IPS-20b (cell line): Measurements from ENCODE around the gene LRBA.

ENCODE experiments used
- H3K27ac ChIP-seq: one replicate; pipeline ENCODE4 v1.5.1; 2013; ENCODE audit warnings: low read length
- H3K27me3 ChIP-seq: 2 replicates; pipeline ENCODE4 v1.6.1; 2013; ENCODE audit warnings: mild to moderate bottlenecking, low read length, inconsistent platforms; ENCODE audit not compliant: insufficient read depth
- H3K36me3 ChIP-seq: 2 replicates; pipeline ENCODE4 v1.6.1; 2013; ENCODE audit warnings: low read depth, mild to moderate bottlenecking, inconsistent platforms, low read length, moderate library complexity; ENCODE audit not compliant: insufficient read depth
- H3K4me1 ChIP-seq: 2 replicates; pipeline ENCODE4 v1.6.1; 2013; ENCODE audit warnings: mild to moderate bottlenecking, control low read depth, inconsistent platforms, low read length, moderate library complexity; ENCODE audit not compliant: insufficient read depth
- H3K4me3 ChIP-seq: 2 replicates; pipeline ENCODE4 v1.5.1; 2013; ENCODE audit warnings: mild to moderate bottlenecking, low read length, inconsistent platforms
- H3K9ac ChIP-seq: 2 replicates; pipeline ENCODE4 v1.6.1; 2013; ENCODE audit warnings: low read depth, mild to moderate bottlenecking, inconsistent platforms, low read length, moderate library complexity
- H3K9me3 ChIP-seq: 2 replicates; pipeline ENCODE4 v1.6.1; 2013; ENCODE audit warnings: mild to moderate bottlenecking, low read depth, low read length, inconsistent platforms; ENCODE audit not compliant: insufficient read depth

Gene LRBA

GRCh38 chr4:150462743-150463142 lies 552.3 kb downstream of the LRBA start:
- Histone ChIP-seq H3K27ac (no peak overlapping the region), H3K9me3 (no peaks in the 10 kb centered on the region), H3K9ac (no peak overlapping the region), H3K4me3 (no peak overlapping the region), H3K36me3 (no peaks in the 10 kb centered on the region), H3K4me1 (no peaks in the 10 kb centered on the region), H3K27me3 (no peaks in the 10 kb centered on the region)

GRCh38 chr4:150461957-150462356 lies 553.1 kb downstream of the LRBA start:
- Histone ChIP-seq H3K27ac (no peak overlapping the region), H3K36me3 (no peaks in the 10 kb centered on the region), H3K27me3 (no peaks in the 10 kb centered on the region), H3K9me3 (no peaks in the 10 kb centered on the region), H3K9ac (no peak overlapping the region), H3K4me3 (no peak overlapping the region), H3K4me1 (no peaks in the 10 kb centered on the region)

- Histone ChIP-seq H3K9ac (no peak overlapping the region), H3K36me3 (no peaks in the 10 kb centered on the region), H3K4me1 (no peaks in the 10 kb centered on the region), H3K4me3 (no peak overlapping the region), H3K27me3 (no peaks in the 10 kb centered on the region), H3K9me3 (no peaks in the 10 kb centered on the region), H3K27ac (no peak overlapping the region)
Observed at GRCh38 chr4:150457802-150458201, 557.3 kb downstream of the LRBA start.

GRCh38 chr4:150451883-150452282 lies 563.2 kb downstream of the LRBA start:
- Histone ChIP-seq H3K4me1 (no peaks in the 10 kb centered on the region), H3K9me3 (no peaks in the 10 kb centered on the region), H3K27me3 (no peaks in the 10 kb centered on the region), H3K4me3 (no peak overlapping the region), H3K27ac (no peak overlapping the region), H3K9ac (no peak overlapping the region), H3K36me3 (no peaks in the 10 kb centered on the region)

- Histone ChIP-seq H3K27ac (no peak overlapping the region), H3K36me3 (no peaks in the 10 kb centered on the region), H3K9ac (no peak overlapping the region), H3K9me3 (no peaks in the 10 kb centered on the region), H3K27me3 (no peaks in the 10 kb centered on the region), H3K4me3 (no peak overlapping the region), H3K4me1 (no peaks in the 10 kb centered on the region)
Observed at GRCh38 chr4:150447356-150447755, 567.7 kb downstream of the LRBA start.

GRCh38 chr4:150439451-150439933 lies 575.6 kb downstream of the LRBA start:
- H3K27me3 ChIP-seq, result no peaks in the 10 kb centered on the region
- no peaks in the 10 kb centered on the region for H3K36me3 ChIP-seq
- H3K9me3 ChIP-seq, result no peaks in the 10 kb centered on the region
- H3K4me3 ChIP-seq, result no peak overlapping the region
- no peaks in the 10 kb centered on the region for H3K4me1 ChIP-seq
- no peak overlapping the region for H3K9ac ChIP-seq
- no peak overlapping the region for H3K27ac ChIP-seq

- Histone ChIP-seq H3K9me3 (no peaks in the 10 kb centered on the region), H3K36me3 (no peaks in the 10 kb centered on the region), H3K4me1 (no peaks in the 10 kb centered on the region), H3K9ac (no peak overlapping the region), H3K27me3 (no peaks in the 10 kb centered on the region), H3K27ac (no peak overlapping the region), H3K4me3 (no peak overlapping the region)
Observed at GRCh38 chr4:150436598-150437370, 578.3 kb downstream of the LRBA start.

GRCh38 chr4:150431221-150431620 lies 583.9 kb downstream of the LRBA start:
- no peak overlapping the region for H3K9ac ChIP-seq
- H3K27ac ChIP-seq, result no peak overlapping the region
- H3K4me3 ChIP-seq, result no peak overlapping the region
- H3K27me3 ChIP-seq, result no peaks in the 10 kb centered on the region
- H3K36me3 ChIP-seq, result no peaks in the 10 kb centered on the region
- H3K4me1 ChIP-seq, result no peaks in the 10 kb centered on the region
- no peaks in the 10 kb centered on the region for H3K9me3 ChIP-seq

GRCh38 chr4:150425161-150425560 lies 589.9 kb downstream of the LRBA start:
- no peaks in the 10 kb centered on the region; the same call in 1 of the 2 replicates for H3K4me1 ChIP-seq
- H3K9me3 ChIP-seq, result no peaks in the 10 kb centered on the region
- no peak overlapping the region for H3K4me3 ChIP-seq
- no peaks in the 10 kb centered on the region for H3K36me3 ChIP-seq
- no peak overlapping the region for H3K9ac ChIP-seq
- no peak overlapping the region for H3K27ac ChIP-seq
- no peaks in the 10 kb centered on the region for H3K27me3 ChIP-seq

GRCh38 chr4:150423503-150423902 lies 591.6 kb downstream of the LRBA start:
- Histone ChIP-seq H3K4me1 (no peaks in the 10 kb centered on the region; the same call in 1 of the 2 replicates), H3K4me3 (no peak overlapping the region), H3K9me3 (no peaks in the 10 kb centered on the region), H3K27ac (no peak overlapping the region), H3K9ac (no peak overlapping the region), H3K36me3 (no peaks in the 10 kb centered on the region), H3K27me3 (no peaks in the 10 kb centered on the region)

GRCh38 chr4:150423074-150423473 lies 592.0 kb downstream of the LRBA start:
- H3K9ac ChIP-seq, result no peak overlapping the region
- H3K4me3 ChIP-seq, result no peak overlapping the region
- H3K27me3 ChIP-seq, result no peaks in the 10 kb centered on the region
- no peaks in the 10 kb centered on the region; the same call in 1 of the 2 replicates for H3K4me1 ChIP-seq
- H3K9me3 ChIP-seq, result no peaks in the 10 kb centered on the region
- H3K27ac ChIP-seq, result no peak overlapping the region
- H3K36me3 ChIP-seq, result no peaks in the 10 kb centered on the region

GRCh38 chr4:150421612-150422011 lies 593.5 kb downstream of the LRBA start:
- Histone ChIP-seq H3K4me3 (no peak overlapping the region), H3K27ac (no peak overlapping the region), H3K27me3 (no peaks in the 10 kb centered on the region), H3K36me3 (no peaks in the 10 kb centered on the region), H3K9ac (no peak overlapping the region), H3K4me1 (no peaks in the 10 kb centered on the region; the same call in 1 of the 2 replicates), H3K9me3 (no peaks in the 10 kb centered on the region)
